Measurements from ENCODE around the gene RBMXL2. TPM values are rescaled to one million over a fixed set of nuclear protein-coding genes. Genes with fewer than 3 reads are reported as not detected.

The RBMXL2 gene
- polyA plus RNA-seq, 3 donors: 0.08 to 0.12 (median 0.11) TPM

Other genes with a start within 250 kb of the RBMXL2 start
- gene OR10A5, start 243.3 kb upstream of the RBMXL2 start, polyA plus RNA-seq (ENCODE audit: insufficient read length in 3 of 3): not detected
- gene OR10A2, start 225.9 kb upstream of the RBMXL2 start, polyA plus RNA-seq (ENCODE audit: insufficient read length in 3 of 3): not detected
- not detected for gene OR10A4, start 212.4 kb upstream of the RBMXL2 start, polyA plus RNA-seq (ENCODE audit: insufficient read length in 3 of 3)
- gene OR2D2, start 196.5 kb upstream of the RBMXL2 start, polyA plus RNA-seq (ENCODE audit: insufficient read length in 3 of 3): not detected
- not detected for gene OR2D3, start 168.0 kb upstream of the RBMXL2 start, polyA plus RNA-seq (ENCODE audit: insufficient read length in 3 of 3)
- 1 to 10 TPM; 3.5 to 3.8 (median 3.6) TPM for gene ZNF215, start 162.6 kb upstream of the RBMXL2 start, polyA plus RNA-seq (ENCODE audit: insufficient read length in 3 of 3)
- 10 to 100 TPM; 11.8 to 13.9 (median 13.7) TPM for gene ZNF214, start 68.7 kb upstream of the RBMXL2 start, polyA plus RNA-seq (ENCODE audit: insufficient read length in 3 of 3)
- gene NLRP14, start 68.5 kb upstream of the RBMXL2 start, polyA plus RNA-seq (ENCODE audit: insufficient read length in 3 of 3): 1 to 10 TPM in 1 of 3 donors, under 1 TPM in 2; 0.71 to 1.4 (median 0.79) TPM
- gene SYT9, start 162.9 kb downstream of the RBMXL2 start, polyA plus RNA-seq (ENCODE audit: insufficient read length in 3 of 3): 1 to 10 TPM; 4.5 to 5.7 (median 5.6) TPM

Data from right renal cortex interstitium (tissue), 3 donors.